GM12891 (cell line): ENCODE measurements around the gene BOK.
"Not testable (repeated sequence)": the region's sequence is repeated elsewhere in the genome, so short reads cannot be mapped to it uniquely, and the experiment has no call there.

Experiments used
- POLR2A ChIP-seq: IDR thresholded peaks from 2 replicates; pipeline ENCODE4 v1.6.1; 2011; ENCODE audit warnings: low read depth, low read length, control low read depth
- POLR2AphosphoS5 ChIP-seq: IDR thresholded peaks from 2 replicates; pipeline ENCODE4 v1.6.1; 2011; ENCODE audit warnings: low read depth, low read length, control low read depth
- POU2F2 ChIP-seq: IDR thresholded peaks from 2 replicates; pipeline ENCODE4 v1.6.1; 2011; ENCODE audit warnings: low read depth, mild to moderate bottlenecking, control low read depth, low read length, moderate library complexity
- SPI1 ChIP-seq: IDR thresholded peaks from 2 replicates; pipeline ENCODE4 v1.6.1; 2011; ENCODE audit warnings: low read depth, low read length, control low read depth

DNA sequence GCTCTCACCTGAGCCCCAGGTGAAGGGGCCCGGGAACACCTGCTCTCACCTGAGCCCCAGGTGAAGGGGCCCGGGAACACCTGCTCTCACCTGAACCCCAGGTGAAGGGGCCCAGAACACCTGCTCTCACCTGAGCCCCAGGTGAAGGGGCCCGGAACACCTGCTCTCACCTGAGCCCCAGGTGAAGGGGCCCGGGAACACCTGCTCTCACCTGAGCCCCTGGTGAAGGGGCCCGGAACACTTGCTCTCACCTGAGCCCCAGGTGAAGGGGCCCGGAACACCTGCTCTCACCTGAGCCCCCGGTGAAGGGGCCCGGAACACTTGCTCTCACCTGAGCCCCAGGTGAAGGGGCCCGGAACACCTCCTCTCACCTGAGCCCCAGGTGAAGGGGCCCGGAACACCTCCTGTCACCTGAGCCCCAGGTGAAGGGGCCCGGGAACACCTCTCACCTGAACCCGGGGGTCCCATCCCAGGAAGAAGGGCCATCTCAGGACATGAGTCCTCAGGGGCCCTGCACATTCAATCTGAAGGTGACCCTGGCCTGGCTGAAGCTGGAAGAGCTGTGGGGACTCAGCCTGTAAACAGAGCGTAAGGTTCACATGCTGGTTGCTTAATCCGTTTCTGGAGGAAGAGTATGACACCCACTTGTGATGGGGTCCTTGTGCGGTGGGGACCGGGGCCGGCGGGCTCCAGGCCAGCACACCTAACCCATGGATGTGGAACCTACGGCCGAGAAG is 14.5 kb downstream of the BOK start:
- TF ChIP-seq POLR2AphosphoS5, POLR2A, SPI1, POU2F2: not testable (repeated sequence)
